Left cardiac atrium (tissue), 4 donors: ENCODE measurements around the gene IL6. TPM values are rescaled to one million over a fixed set of nuclear protein-coding genes. Genes with fewer than 3 reads are reported as not detected.
"Not testable (repeated sequence)": the region's sequence is repeated elsewhere in the genome, so short reads cannot be mapped to it uniquely, and the experiment has no call there.

Source experiments
- ATAC-seq, 2 donors: fragments of 200-7000 bp; cut with Tn5 transposase; one replicate each; pipeline ENCODE4 v1.9.1; 2020; ENCODE audit warnings: mild to moderate bottlenecking in 2 of 2, moderate library complexity in 2 of 2
- DNase-seq: peaks from one replicate; pipeline ENCODE4 v3.0.0-alpha.2; 2020
- intact Hi-C, 2 donors: fragments of 100-400 bp; cut with DNase I; formaldehyde crosslinking; loops; one replicate each; pipeline versions ENCODE4 v1.14.1 to v1.15.1; 2022 to 2023
- total RNA-seq, 2 donors: library from RNA; stranded (reverse); fragmentation: NEBNext Ultra II Directional; extraction: Animal tissue kit (Norgen Biotek cat#: 25700); gene quantifications; one replicate each; pipeline ENCODE4 v1.2.1, GENCODE V29; 2021
- donor health status: DM: no; HTN: yes; CAD: no.
- donor health status: DM: no; HTN: yes; CAD: no; lungs with severe emphysema.
- donor health status: DM: yes; HTN: yes; CAD: no.
- donor health status: Dilated cardiomyopathy.

The IL6 gene
- total RNA-seq, 2 donors from 2014 or later: 3.3 to 20.1 TPM

DNA sequence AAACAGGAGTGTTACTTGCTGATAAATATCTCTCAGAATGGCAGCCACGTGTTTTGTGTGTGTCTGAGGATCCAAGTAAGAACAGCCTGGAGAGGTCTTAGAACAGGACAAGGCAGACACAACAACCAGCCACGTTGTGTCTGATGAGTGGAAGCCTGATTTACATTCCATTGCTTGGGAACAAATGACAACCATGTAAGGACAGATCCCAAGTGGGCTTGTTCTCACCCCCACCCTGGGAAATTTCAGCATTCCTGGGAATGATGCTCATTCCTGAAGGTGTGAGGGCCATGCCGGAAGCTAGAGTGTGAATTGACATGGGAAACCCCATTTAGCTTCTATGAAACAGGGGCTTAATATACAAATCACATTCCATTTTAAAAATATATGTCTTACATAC is 35.9 kb downstream of the IL6 start:
- DNase-seq (no peak), ATAC-seq (no peak)
- intact Hi-C loops: no loop called here

DNA sequence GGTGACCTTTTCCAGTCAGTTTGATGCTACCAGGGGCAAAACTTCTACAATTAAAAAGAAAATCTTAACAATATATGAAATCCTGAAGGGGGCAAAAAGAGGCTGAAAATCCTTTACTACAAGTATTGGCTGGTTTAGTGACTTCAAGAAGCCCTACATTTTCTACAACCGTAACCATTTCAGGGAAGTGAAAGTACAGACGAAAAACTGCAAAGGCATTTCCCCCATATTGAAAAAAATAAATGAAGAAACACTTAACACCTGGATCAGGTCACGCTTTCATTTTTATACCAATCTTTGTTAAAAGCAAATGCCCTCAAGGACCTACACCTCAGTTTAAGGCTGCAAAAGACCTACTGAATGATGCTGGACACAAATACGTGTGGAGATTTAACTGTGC is 38.6 kb downstream of the IL6 start:
- intact Hi-C loops: no loop called here
- DNase-seq (no peak), ATAC-seq (no peak)

DNA sequence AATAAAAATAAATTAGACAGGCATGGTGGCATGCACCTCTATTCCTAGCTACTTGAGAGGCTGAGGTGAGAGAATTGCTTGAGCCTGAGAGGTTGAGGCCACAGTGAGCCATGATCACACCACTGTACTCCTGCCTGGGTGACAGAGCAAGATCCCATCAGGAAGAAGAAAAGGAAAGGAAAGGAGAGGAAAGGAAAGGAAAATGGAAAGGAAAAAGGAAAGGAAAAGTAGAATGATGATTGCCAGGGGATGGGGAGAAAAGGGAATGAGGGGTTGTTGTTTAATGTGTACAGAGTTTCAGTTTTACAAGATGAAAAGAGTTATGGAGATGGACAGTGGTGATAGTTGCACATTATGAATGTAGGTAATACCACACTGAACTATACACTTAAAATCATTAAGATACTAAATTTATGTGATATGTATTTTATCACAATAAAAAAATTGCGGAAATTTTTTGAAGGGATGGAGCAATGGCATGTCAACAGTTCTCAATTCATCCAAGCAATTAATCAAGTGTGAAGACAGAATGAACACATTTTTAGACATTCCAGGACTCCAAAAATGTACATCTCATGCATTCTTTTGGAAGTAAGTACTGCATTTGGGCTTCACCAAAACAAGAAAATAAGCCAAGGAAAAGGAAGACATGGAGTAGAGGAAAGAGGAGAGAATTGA is 44.3 kb downstream of the IL6 start:
- intact Hi-C loops: no loop called here
- DNase-seq: no peak
- peak in 1 of 2 donors; percentile 27 for ATAC-seq

DNA sequence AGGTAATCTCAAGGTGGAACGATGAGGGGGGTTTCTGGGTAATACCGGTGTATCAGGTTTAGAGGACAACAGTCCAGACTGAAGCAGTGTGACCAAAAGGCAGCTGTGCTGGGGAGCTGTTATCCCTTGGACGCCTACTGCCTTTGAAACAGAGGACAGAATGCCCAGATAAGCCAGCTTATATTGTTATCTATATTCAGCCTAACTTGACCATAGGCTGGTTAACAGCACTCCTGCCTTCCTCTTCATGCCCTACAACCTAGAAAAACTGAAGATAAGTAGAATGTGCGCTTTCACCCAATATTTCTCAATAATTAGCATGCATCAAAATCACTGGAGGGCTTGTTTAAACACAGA is 44.9 kb downstream of the IL6 start:
- intact Hi-C loops: no loop called here
- DNase-seq (no peak), ATAC-seq (no peak)

DNA sequence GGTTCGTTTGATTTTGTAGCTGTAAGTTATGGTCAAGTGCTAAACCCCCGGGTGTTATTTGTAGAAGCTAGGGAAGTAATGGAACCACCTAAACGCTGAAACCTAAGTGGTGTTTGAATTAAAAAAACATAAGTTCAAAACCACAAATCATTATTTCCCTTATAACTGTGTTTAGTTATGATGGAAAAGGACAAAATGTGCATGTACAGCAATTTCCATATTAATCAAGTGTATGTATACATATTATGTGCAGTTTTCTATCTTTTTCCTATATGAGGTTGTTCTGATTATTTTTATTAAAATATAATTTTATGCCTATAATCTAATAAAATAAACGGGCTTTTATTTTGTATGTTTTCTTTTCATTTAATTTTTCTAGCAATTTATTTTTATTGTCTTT is 45.9 kb downstream of the IL6 start:
- DNase-seq (no peak), ATAC-seq (no peak)
- intact Hi-C loops: no loop called here

DNA sequence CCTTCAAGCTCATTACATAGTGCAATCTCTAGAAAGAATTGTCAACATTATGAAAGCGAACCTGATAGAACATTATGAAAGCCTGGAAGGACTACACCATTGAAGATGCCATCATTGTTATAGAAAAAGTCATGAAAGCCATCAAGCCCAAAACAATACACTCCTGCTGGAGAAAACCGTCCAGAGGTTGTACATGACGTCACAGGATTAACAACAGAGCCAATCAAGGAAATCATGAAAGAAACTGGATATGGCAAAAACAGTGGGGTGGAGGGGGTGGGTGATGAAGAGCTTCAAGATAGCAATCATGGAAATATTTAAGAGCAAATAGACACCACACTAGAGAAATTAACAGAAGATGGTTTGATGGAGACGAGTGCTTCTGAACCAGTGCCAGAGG is 50.0 kb downstream of the IL6 start:
- ATAC-seq (no peak), DNase-seq (no peak)
- intact Hi-C loops: no loop called here

DNA sequence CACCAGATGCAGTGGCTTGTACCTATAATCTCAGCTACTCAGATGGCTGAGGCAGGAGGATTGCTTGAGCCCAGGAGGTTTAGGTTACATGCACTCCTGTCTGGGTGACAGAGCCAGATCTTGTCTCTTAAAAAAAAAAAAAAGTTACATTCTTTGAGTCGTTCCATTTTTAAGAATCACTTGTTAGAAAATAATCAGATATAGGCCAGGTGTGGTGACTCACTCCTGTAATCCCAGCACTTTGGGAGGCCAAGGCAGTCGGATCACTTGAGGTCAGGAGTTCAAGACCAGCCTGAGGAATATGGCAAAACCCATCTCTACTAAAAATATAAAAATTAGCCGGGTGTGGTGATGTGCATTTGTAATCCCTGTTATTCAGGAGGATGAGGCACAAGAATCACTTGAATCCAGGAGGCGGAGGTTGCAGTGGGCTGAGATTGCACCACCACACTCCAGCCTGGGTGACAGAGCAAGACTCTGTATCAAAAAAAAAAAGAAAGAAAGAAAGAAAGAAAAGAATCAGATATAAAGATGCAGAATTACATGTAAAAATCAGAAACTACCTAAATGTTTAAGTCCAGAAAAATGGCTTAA is 52.8 kb downstream of the IL6 start:
- DNase-seq, ATAC-seq, intact Hi-C loops: not testable (repeated sequence)

DNA sequence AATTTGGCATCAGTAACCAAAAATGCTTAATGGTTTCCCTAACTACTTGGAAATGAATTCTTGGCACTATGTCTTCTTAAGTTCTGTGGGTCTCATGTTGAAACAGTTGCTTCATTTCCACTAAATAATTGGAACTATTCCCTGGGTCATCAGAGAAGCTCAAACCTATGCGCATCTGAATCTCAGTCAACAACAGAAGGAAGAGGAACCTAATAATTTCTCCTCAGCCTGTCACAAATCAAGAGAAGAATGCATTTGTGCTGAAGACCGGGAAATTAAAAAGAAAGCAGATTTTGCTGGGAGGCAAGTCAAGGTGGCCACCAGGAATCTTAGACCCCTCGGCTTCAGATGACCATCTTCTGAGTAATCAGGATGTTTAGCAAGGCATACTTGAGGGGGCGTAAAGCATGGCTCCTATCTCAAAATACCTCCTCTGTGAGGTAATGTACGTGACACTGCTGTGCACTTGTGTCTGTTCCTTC is 54.3 kb downstream of the IL6 start:
- DNase-seq (no peak), ATAC-seq (peak; percentile 46 to 72)
- intact Hi-C loops: no loop called here

Other genes with a start within 250 kb of the IL6 start
- 1 to 10 TPM; 1.1 to 1.7 TPM for gene STEAP1B, start 227.0 kb upstream of the IL6 start, total RNA-seq
- 100 to 1,000 TPM; 365 to 444 TPM for gene TOMM7, start 95.6 kb downstream of the IL6 start, total RNA-seq